C4-2B (cell line): ENCODE measurements around the gene RBBP7.

Experiments
- H3K27ac ChIP-seq: fragments of 450-650 bp; 2 replicates; pipeline ENCODE4 v1.5.1; 2017
- ZFX ChIP-seq: fragments of 450-650 bp; IDR thresholded peaks from 2 replicates; pipeline ENCODE4 v1.6.1; 2017
- TF ChIP-seq, protein P1 (sequence below): fragments of 450-650 bp; conservative IDR thresholded peaks from 2 replicates; pipeline ENCODE4 v1.5.1; 2017; ENCODE audit warnings: mild to moderate bottlenecking

Gene RBBP7

DNA sequence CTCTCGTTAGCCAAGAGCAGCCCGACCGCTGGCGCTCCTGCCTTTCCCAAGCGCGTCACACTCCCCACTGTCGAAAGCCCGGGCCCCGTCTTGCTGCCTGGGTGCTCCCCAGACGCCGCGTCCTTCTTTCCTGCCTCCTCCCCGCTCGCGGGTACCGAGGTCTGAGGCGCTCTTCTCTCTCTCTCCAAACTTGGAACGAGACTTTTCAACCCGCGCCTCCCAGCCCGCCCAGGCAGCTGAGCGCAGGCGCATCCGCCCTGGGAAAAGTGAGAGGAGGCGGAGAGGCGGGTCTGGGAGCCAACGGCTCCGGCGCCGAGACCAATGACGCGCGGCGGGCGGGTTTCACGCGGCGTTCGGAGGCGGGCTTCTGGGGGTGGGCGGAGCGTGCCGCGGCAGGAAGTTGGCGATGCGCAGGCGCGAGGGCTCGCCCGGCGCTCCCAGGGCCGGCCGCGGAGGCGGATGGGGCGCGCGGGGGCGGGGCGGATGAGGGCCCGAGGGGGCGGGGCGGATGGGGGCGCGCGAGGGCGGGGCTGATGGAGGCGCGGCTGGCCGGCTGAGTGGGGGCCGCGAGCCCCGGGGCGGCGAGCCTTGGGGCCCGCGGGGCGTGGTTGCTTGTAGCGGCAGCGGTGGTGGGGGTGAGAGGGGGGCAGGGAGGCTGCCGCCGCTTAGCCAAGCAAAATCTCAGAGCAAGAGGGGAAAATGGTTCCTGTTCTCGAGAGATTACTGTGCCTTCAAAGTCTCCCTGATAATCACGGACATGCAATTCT, at the start of gene RBBP7:
TSS of gene RBBP7 (minus strand) at position 268 of the 767 bp plus-strand sequence. CDS start 309 bp downstream, outside the sequence.
- TF ChIP-seq, protein P1, sequence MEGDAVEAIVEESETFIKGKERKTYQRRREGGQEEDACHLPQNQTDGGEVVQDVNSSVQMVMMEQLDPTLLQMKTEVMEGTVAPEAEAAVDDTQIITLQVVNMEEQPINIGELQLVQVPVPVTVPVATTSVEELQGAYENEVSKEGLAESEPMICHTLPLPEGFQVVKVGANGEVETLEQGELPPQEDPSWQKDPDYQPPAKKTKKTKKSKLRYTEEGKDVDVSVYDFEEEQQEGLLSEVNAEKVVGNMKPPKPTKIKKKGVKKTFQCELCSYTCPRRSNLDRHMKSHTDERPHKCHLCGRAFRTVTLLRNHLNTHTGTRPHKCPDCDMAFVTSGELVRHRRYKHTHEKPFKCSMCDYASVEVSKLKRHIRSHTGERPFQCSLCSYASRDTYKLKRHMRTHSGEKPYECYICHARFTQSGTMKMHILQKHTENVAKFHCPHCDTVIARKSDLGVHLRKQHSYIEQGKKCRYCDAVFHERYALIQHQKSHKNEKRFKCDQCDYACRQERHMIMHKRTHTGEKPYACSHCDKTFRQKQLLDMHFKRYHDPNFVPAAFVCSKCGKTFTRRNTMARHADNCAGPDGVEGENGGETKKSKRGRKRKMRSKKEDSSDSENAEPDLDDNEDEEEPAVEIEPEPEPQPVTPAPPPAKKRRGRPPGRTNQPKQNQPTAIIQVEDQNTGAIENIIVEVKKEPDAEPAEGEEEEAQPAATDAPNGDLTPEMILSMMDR = no peak
- TF ChIP-seq ZFX = no peak
- H3K27ac ChIP-seq = peak within 1 kb of the TSS; percentile 92

DNA sequence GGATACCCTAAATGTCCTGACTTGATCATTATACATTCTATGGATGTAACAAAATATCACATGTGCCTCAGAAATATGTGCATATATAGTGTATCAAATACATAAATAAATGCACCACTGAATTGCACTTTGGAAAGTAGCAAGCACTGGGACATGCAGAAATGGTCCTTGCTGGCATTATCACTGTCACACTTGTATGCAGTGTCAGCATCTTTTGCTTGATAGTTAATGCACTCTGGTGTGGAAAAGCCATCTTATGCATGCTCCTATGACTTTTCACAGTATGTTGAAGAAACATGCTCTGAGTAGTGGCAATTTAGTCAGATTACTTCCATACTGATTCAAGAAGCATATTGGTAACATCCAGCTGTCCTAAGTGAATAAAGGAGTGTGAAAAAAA, 48.8 kb upstream of the RBBP7 start:
- H3K27ac ChIP-seq = no peak overlapping the region
- no peak for TF ChIP-seq ZFX
- TF ChIP-seq, protein P1 = no peak

- no peak overlapping the region for H3K27ac ChIP-seq
- no peak for TF ChIP-seq ZFX
- TF ChIP-seq, protein P1 = no peak
These were observed 47.0 kb upstream of the RBBP7 start for GRCh38 chrX:16917120-16917519.

DNA sequence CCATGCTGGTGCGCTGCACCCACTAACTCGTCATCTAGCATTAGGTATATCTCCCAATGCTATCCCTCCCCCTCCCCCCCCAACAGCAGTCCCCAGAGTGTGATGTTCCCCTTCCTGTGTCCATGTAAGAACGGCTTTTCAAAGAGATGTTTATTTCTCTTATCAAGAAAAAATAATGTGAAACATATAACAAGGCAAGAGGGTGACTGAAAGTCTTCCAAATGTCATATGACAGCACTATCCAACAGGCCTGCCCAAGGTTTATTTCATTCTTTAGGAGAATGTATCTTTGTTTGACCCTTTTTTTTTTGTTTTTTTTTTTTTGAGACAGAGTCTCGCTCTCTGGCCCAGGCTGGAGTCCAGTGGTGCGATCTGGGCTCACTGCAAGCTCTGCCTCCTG, 46.4 kb upstream of the RBBP7 start:
- no peak for TF ChIP-seq ZFX
- TF ChIP-seq, protein P1 = no peak
- H3K27ac ChIP-seq = no peak overlapping the region

DNA sequence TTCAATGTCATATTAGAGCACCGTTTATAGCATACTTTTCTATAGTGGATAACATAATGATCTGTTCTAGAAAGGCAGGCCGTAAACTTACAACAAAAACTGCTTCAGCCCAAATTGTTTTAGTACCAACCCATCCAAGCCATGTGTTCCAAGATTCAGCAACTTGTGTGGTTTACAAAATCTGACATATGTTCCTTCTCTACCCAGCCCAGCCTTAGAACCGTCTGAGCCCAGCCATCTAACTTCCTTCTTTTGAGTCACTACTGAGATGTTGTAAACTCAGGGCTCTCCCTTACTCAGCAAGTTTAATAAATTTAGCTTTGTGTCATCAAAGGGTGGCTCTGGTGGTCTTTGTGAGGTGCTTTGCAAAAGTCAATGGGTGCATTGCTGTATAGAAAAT, 43.9 kb upstream of the RBBP7 start:
- no peak overlapping the region for H3K27ac ChIP-seq
- TF ChIP-seq ZFX = no peak
- TF ChIP-seq, protein P1 = no peak

GRCh38 chrX:16910376-16910775, 40.2 kb upstream of the RBBP7 start:
- TF ChIP-seq, protein P1 = no peak
- TF ChIP-seq ZFX = no peak

DNA sequence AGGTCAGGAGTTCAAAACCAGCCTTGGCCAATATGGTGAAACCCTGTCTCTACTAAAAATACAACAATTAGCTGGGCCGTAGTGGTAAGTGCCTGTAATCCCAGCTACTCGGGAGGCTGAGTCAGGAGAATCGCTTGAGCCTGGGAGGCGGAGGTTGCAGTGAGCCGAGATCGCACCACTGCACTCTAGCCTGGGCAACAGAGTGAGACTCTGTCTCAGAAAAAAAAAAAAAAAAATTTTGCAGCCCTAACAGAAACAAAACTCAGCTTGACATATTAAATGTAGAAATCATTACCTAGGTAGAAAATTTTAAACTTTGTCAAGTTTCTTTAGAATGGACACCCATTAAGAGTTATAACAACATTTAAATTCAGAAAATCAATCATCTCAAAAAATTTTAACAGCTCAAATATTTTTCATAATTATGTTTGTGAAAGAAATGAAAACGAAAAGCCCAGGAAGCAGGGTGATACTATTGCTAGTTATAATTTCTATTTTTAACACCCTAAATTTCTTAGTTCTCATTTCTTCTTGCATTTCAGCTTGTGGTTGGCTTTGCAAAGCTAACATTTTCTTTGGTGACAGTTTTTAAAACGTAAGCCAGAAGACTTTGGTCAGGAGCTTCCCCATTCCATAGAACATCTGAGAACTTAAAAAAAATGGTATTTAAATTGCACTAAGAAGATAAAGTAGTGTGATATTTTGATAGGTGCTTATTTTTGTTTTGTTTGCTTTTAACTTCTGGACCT, 33.3 kb upstream of the RBBP7 start:
- TF ChIP-seq, protein P1 = no peak
- TF ChIP-seq ZFX = no peak
- no peak overlapping the region for H3K27ac ChIP-seq

More at GRCh38 chrX:16910376-16910775, 40.2 kb upstream of the RBBP7 start:
- H3K27ac ChIP-seq = no peak overlapping the region
